OCI-LY1 (cell line): ENCODE data around the gene GTF2I.
"Not testable (repeated sequence)": the region's sequence is repeated elsewhere in the genome, so short reads cannot be mapped to it uniquely, and the experiment has no call there.

Experiments
- H2AFZ ChIP-seq: fragments of 200-600 bp; sonication (generic), shearing (Covaris generic); 2 replicates; pipeline ENCODE4 v1.6.0; 2014; ENCODE audit warnings: antibody characterized with exemption, mild to moderate bottlenecking, low read length
- H3F3A ChIP-seq: fragments of 200-600 bp; sonication (generic), shearing (Covaris generic); 2 replicates; pipeline ENCODE4 v1.6.0; 2014; ENCODE audit warnings: mild to moderate bottlenecking, antibody characterized with exemption, low read length, moderate library complexity; ENCODE audit not compliant: insufficient read depth
- H3K27ac ChIP-seq: fragments of 200-600 bp; sonication (generic); 2 replicates; pipeline ENCODE4 v1.5.1; 2014; ENCODE audit warnings: low read length, mixed run types, mild to moderate bottlenecking, low read depth; ENCODE audit not compliant: poor library complexity, severe bottlenecking
- H3K27me3 ChIP-seq: fragments of 200-600 bp; sonication (generic); 2 replicates; pipeline ENCODE4 v1.6.0; 2014; ENCODE audit warnings: antibody characterized with exemption, mild to moderate bottlenecking, low read length, moderate library complexity; ENCODE audit not compliant: insufficient read depth
- H3K36me3 ChIP-seq: fragments of 200-600 bp; sonication (generic); 2 replicates; pipeline ENCODE4 v1.6.1; 2014; ENCODE audit warnings: mild to moderate bottlenecking, antibody characterized with exemption, low read length, moderate library complexity, mixed read lengths; ENCODE audit not compliant: insufficient read depth
- H3K4me1 ChIP-seq: fragments of 200-600 bp; sonication (generic); 2 replicates; pipeline ENCODE4 v1.5.1; 2014; ENCODE audit warnings: mild to moderate bottlenecking, low read length, moderate library complexity; ENCODE audit not compliant: insufficient read depth, severe bottlenecking
- H3K4me2 ChIP-seq: fragments of 200-600 bp; sonication (generic), shearing (Covaris generic); 2 replicates; pipeline ENCODE4 v1.6.1; 2014; ENCODE audit warnings: low read length
- H3K4me3 ChIP-seq: fragments of 200-600 bp; sonication (generic); 2 replicates; pipeline ENCODE4 v1.5.1; 2014; ENCODE audit warnings: low read length, low read depth, mild to moderate bottlenecking, mixed read lengths; ENCODE audit not compliant: poor library complexity, severe bottlenecking
- H3K79me2 ChIP-seq: fragments of 200-600 bp; shearing (Covaris generic); 2 replicates; pipeline ENCODE4 v1.6.1; 2016; ENCODE audit warnings: mixed run types, low read length, mixed read lengths; ENCODE audit not compliant: insufficient read depth
- H3K9ac ChIP-seq: fragments of 200-600 bp; sonication (generic), shearing (Covaris generic); 2 replicates; pipeline ENCODE4 v1.6.1; 2014; ENCODE audit warnings: mild to moderate bottlenecking, low read length, mixed read lengths
- H3K9me2 ChIP-seq: fragments of 200-600 bp; sonication (generic), shearing (Covaris generic); 2 replicates; pipeline ENCODE4 v1.6.1; 2014; ENCODE audit warnings: low read depth, mild to moderate bottlenecking, low read length, mixed read lengths
- H3K9me3 ChIP-seq: fragments of 200-600 bp; shearing (Covaris generic); 2 replicates; pipeline ENCODE4 v1.6.1; 2014; ENCODE audit warnings: low read length, mixed read lengths
- H4K20me1 ChIP-seq: fragments of 200-600 bp; sonication (generic), shearing (Covaris generic); 2 replicates; pipeline ENCODE4 v1.6.0; 2016; ENCODE audit warnings: mild to moderate bottlenecking, low read length; ENCODE audit not compliant: insufficient read depth
- CTCF ChIP-seq: fragments of 200-600 bp; sonication (generic), shearing (Covaris generic); IDR thresholded peaks from 2 replicates; pipeline ENCODE4 v1.5.1; 2017; ENCODE audit warnings: mild to moderate bottlenecking, antibody characterized with exemption, low read length, moderate library complexity, mixed read lengths
- EZH2 ChIP-seq: fragments of 200-600 bp; sonication (generic), shearing (Covaris generic); IDR thresholded peaks from 2 replicates; pipeline ENCODE4 v1.8.0; 2017; ENCODE audit warnings: borderline replicate concordance, mixed run types, mild to moderate bottlenecking, antibody characterized with exemption, low read length, moderate library complexity, mixed read lengths

The GTF2I gene

GRCh38 chr7:74665296-74665938 lies 7.9 kb downstream of the GTF2I start:
- Histone ChIP-seq H3K9ac (no peak overlapping the region), H3K4me1 (peaks cover 64% of the 10 kb centered on the region), H3K9me2 (no peaks in the 10 kb centered on the region), H3K4me2 (no peak overlapping the region), H3K79me2 (peaks cover 97% of the 10 kb centered on the region), H3K27ac (peak overlapping the region; percentile 62), H3K4me3 (no peak overlapping the region), H3F3A (no peaks in the 10 kb centered on the region), H3K36me3 (peaks cover 60% of the 10 kb centered on the region), H4K20me1 (no peaks in the 10 kb centered on the region), H2AFZ (no peak overlapping the region), H3K9me3 (no peaks in the 10 kb centered on the region), H3K27me3 (no peaks in the 10 kb centered on the region)
- TF ChIP-seq CTCF (no peak), EZH2 (no peak)

GRCh38 chr7:74667013-74667412 lies 9.5 kb downstream of the GTF2I start:
- H3K79me2 ChIP-seq: peaks cover 98% of the 10 kb centered on the region
- H3K36me3 ChIP-seq: peaks cover 64% of the 10 kb centered on the region
- not testable (repeated sequence) for H3K4me2 ChIP-seq, H3K27me3 ChIP-seq, H3K4me3 ChIP-seq, H3K9me2 ChIP-seq, H3K9me3 ChIP-seq, H3K9ac ChIP-seq, H2AFZ ChIP-seq, H3F3A ChIP-seq, H4K20me1 ChIP-seq
- H3K4me1 ChIP-seq: peaks cover 60% of the 10 kb centered on the region
- H3K27ac ChIP-seq: peak overlapping the region; percentile 62

- not testable (repeated sequence) for H3K27me3 ChIP-seq, H3F3A ChIP-seq, H3K9ac ChIP-seq, H3K4me3 ChIP-seq, H3K4me2 ChIP-seq, H3K9me3 ChIP-seq, H4K20me1 ChIP-seq, H3K9me2 ChIP-seq, H2AFZ ChIP-seq
- peaks cover 98% of the 10 kb centered on the region for H3K79me2 ChIP-seq
- peaks cover 69% of the 10 kb centered on the region for H3K36me3 ChIP-seq
- H3K27ac ChIP-seq: peak overlapping the region; percentile 62
- H3K4me1 ChIP-seq: peaks cover 55% of the 10 kb centered on the region
Measured at GRCh38 chr7:74667520-74667919, 10.0 kb downstream of the GTF2I start.

GRCh38 chr7:74671602-74672001 lies 14.1 kb downstream of the GTF2I start:
- no peaks in the 10 kb centered on the region for H4K20me1 ChIP-seq
- H2AFZ ChIP-seq: no peak overlapping the region
- H3K36me3 ChIP-seq: peaks cover 65% of the 10 kb centered on the region
- no peak overlapping the region for H3K9ac ChIP-seq
- no peaks in the 10 kb centered on the region for H3K27me3 ChIP-seq
- no peak overlapping the region for H3K27ac ChIP-seq
- no peaks in the 10 kb centered on the region; the same call in 1 of the 2 replicates for H3F3A ChIP-seq
- no peak overlapping the region for H3K4me3 ChIP-seq
- TF ChIP-seq EZH2 (no peak), CTCF (no peak)
- peaks cover 99% of the 10 kb centered on the region for H3K79me2 ChIP-seq
- no peak overlapping the region for H3K4me2 ChIP-seq
- no peaks in the 10 kb centered on the region for H3K9me3 ChIP-seq
- H3K4me1 ChIP-seq: peaks cover 17% of the 10 kb centered on the region
- no peaks in the 10 kb centered on the region for H3K9me2 ChIP-seq
